Activated T-helper 1 cell treated with anti-CD3 and anti-CD28 coated beads, Interleukin-2, amount 50 U/mL, for 16 hours (primary cell): Measurements from ENCODE around the gene THADA.

ENCODE experiments used
- DNase-seq, 2 donors: peaks; one replicate each; pipeline ENCODE4 v3.0.0-alpha.2; 2020; ENCODE audit warnings: low read depth in 1 of 2, low spot score in 1 of 2

THADA gene

GRCh38 chr2:43259512-43259911 is 336.3 kb downstream of the THADA start:
- DNase-seq, result no peak

- DNase-seq, result no peak
Measured at GRCh38 chr2:43258547-43259156, 337.2 kb downstream of the THADA start.

DNA sequence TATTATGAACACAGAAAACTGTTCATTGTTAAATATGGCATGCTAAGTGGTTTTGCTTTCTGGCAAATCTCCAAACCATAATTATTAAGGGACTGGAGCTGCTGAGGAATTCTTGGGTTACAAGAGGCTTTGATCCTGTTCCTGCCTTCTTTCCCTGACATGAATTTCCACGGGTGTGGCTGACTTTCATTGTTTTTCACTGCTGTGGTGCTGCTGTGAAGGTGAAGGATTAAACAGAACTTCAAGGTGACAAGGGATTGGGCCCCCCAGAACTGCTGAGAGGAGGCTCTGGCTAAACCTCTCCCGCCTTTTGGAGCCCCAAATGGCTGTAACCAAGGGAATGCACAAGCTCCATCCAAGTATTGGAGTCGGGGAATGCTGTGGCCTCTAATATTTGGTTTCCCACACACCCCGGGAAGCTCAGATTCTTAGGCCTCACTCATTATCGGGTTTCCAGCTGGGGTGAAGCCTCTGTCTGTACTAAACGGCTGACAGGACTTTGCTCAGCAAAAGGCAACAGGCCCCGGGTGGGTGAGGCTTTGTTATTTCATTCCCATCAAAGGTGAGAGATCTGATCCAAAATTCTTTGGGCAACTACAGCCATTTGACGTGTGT is 340.4 kb downstream of the THADA start:
- no peak for DNase-seq

GRCh38 chr2:43254331-43254730 is 341.5 kb downstream of the THADA start:
- no peak for DNase-seq

DNA sequence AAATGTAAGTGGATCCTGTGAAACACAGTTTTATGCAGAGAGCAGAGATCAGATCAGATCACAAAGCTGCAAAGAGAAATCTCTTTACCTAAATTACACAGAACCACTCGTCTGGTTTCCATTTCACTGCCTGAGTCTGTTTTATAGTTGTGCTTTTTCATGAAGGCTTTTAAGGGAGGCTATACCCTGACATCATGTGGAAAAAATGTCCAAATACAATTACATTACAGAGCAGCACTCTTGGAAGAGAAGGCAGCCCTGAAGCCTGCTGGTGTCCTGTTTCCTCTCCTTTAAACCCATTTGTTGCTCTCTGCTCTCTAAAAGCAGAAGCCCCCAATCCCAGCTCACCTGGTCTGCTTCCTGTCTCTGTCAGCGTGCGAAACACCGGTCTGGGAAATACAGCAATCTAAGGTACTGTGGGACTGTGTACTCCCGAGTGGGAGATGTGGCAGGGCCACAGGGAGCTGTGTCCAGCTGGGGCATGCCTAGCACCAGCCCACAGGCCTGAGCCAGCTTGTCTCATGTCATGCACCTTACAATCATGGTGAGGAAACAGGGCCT is 344.6 kb downstream of the THADA start:
- DNase-seq, result no peak

DNA sequence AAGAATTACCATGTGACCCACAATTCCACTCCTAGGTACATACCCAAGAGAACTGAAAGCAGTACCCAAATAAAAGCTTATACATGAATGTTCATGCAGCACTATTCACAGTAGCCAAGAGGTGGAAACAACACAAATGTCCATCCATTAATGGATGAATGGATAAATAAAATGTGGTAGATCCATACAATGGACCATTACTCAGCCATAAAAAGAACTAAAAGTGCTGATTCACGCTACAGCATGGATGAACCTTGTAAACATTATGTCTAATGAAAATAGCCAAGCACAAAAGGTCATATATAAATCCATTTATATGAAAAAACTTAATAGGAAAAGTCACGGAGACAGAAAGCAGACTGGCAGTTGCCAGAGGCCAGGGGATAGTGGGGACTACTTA is 345.8 kb downstream of the THADA start:
- DNase-seq, result no peak

DNA sequence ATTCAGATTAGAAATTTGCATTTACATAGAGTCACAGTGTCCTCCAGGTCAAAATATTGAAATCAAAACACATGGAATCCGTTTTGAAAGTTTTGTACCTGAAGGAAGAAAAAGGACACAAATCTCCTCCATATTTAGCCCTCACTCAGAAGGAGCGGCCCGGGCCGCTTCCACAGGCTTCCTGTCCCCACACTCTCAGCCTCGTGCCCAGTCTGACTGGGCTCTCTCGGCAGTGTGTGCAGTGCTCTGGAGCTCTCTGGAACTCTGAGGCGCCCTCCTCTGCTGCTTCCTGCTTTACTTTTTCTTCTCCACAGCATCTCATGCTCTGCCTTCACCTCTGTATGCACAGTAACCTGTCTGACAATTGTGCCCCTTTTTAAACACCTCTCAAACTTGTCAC is 347.2 kb downstream of the THADA start:
- DNase-seq, result no peak

DNA sequence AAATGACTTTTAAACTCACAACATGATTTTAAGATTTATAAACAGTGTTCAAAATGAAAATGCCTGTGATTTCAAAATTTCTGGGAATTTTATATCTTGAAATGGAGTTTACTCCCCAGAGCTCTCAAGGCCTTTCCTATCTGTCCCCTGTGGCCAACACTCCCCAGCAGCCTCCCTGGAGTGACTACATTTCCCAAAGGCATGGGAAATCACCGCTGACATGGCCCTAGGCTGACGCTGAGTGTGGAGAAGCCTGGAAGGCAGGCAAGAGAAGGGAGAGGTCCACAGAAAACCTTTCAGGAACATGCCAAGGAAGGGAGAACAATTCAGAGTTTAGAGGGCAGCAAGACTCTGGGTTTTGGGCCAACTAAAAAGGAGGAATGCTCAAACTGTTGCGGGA is 349.2 kb downstream of the THADA start:
- no peak for DNase-seq

DNA sequence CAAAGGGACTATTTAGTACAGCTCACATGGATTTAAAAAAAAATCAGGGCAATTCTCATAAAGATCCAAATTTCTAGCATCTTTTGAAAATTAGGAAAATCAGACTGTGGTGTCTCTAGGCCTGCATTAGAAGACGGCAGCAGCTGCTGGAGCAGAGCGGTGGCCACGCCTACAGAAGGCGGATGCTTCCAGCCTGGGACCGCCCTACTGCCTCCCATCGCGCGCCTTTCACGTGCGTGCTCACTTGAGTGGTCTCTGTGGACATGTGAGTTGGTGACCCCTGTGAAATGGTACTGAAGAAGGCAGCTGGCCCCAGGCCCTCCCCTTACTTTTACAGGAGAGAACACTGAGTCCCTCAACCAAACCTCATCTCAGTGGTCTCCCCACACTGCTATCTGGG is 354.3 kb downstream of the THADA start:
- no peak for DNase-seq

DNA sequence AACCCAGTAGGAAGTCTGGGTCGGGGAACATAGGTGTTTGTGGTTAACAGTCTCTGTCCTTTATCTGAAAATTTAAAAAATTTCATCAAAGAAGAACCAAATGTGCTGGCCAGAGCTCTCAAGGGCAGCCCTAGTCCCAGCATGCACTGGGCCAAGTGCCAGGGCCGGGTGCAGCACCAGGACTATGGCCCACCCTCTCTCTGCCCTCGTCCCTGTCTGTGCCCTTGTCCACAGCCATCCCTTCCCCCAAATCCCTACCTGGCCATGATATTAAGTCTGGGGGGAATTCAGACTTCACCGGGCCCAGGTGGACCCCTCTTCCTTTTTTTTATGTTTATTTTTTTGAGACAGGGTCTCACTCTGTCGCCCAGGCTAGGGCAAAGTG is 355.1 kb downstream of the THADA start:
- no peak for DNase-seq

DNA sequence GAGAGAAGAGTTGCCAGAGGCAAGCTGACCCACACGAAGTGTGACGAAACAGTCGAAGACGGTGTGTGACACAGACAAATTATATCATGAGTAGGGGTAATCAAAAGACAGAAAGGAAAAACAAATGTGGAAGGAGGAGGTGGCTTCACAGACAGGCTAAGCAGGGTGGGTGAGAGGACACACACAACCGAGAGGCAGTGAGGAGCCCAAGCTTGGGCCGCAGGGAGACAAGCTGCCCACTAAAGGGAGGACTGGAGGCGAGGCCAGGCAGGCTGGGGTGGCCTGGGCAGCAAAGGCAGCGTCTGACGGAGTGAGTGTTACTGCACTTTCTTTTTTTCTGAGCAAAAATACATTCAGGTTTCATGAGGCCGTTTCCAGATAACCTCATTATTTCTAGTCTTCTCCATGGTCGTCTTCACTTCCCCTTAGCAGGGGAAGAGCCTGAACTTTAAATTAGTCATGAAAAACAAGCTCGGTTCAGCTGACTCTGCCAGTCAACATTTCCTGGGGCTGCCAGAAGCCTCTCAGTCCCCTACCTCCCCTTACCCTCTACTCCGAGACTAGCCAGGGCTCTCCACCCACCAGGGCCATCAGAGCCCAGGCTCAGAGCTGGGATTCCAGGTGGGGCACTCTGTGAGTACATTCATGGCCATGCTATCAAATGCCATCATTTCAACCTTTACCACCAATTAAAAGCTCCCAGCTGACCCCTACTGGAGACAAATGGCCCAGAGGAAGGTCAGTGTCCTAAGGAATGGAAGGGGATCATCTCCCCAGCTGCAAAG is 355.7 kb downstream of the THADA start:
- no peak for DNase-seq

GRCh38 chr2:43238813-43239212 is 357.0 kb downstream of the THADA start:
- DNase-seq, result no peak

DNA sequence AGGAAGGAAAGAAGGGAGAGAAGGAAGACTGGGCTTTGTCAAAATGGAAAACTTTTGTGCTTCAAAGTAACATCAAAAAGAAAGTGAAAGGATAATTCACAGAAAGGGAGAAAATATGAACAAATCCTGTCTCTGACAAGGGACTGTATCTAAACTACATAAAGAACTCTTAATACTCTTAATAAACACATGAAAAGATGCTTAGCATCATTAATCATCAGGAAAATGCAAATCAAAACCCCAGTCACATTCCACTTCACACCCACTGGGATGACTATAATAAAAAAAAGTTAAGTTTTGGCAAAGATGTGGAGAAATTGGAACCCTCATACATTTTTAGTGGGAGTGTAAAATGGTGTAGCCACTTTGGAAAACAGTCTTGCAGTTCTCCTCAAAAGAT is 357.7 kb downstream of the THADA start:
- no peak for DNase-seq

GRCh38 chr2:43233218-43234212 is 362.3 kb downstream of the THADA start:
- DNase-seq, result no peak

- DNase-seq, result no peak
Measured at GRCh38 chr2:43230951-43231827, 364.6 kb downstream of the THADA start.

GRCh38 chr2:43230351-43230885 is 365.4 kb downstream of the THADA start:
- DNase-seq, result no peak

GRCh38 chr2:43228756-43229659 is 366.8 kb downstream of the THADA start:
- no peak for DNase-seq

- DNase-seq, result no peak
Measured at GRCh38 chr2:43228321-43228751, 367.5 kb downstream of the THADA start.

DNA sequence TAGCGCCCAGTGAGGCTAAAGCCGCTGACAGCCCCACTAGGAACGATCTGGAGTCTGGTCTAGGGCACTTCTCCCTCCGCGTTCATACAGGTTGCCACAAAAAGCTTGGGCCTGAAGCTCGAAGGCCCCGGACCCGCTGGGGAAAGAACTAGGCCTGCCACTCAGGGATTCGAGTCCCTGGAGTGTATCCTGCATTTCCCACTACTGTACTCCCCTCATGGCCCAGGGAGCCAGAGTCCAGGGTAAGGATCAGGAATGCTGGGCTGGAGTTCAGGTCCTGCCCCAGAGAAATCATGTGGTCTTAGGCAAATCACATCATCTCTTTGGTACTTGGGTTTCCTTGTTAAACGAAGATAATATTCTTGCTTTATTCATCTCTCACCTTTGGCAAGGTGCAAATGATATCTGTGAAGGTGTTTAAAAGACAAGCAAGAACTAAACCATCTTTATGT is 368.0 kb downstream of the THADA start:
- no peak for DNase-seq
